Activated T-helper 9 cell treated with anti-CD3 and anti-CD28 coated beads, Interleukin-2, amount 50 U/mL, for 16 hours (primary cell): ENCODE data around the gene OLFM4.

Experiments
- DNase-seq: peaks from one replicate; pipeline ENCODE4 v3.0.0-alpha.2; 2020; ENCODE audit warnings: low read depth

Gene OLFM4

GRCh38 chr13:53068585-53069520 lies 40.2 kb downstream of the OLFM4 start:
- DNase-seq, result no peak

GRCh38 chr13:53069800-53070199 lies 41.2 kb downstream of the OLFM4 start:
- DNase-seq, result no peak

DNA sequence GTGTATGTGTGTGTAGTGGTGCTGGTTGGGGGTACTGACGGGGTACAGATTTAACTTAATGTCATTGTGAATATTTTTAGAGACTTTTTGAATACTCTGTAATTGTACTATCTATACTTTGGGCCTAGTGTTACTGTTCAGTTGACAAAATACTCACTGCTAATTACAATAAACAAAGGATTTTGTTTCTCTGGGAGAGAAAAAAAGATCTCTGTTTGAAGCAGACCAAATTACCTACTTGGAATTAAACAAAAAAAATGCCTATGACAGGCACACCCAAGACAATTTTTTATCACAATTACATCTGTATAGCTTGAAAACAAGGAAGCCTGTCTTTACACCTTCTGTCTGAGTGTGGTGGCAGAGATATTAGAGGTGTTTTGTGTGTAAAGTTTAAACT lies 45.1 kb downstream of the OLFM4 start:
- DNase-seq, result no peak

DNA sequence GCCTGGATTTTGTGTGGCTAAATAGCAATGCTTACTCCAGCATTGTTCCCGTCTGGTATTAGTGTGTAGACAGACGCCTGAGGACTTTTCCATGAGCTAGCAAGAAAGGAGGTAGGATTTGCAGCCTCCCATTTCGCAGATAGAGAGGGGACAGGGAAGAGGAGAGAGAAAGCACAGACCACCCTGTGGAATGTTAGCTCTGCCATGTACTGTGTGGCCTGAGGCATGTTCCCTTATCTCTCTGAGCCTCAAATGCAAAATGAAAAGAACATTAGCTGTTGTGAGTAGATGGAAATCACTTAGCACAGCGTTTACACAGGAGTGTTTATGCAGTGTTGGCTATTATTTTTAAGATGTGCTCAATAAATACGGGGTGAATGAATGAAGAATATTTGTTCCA lies 45.5 kb downstream of the OLFM4 start:
- no peak for DNase-seq

GRCh38 chr13:53075356-53076041 lies 46.9 kb downstream of the OLFM4 start:
- no peak for DNase-seq

GRCh38 chr13:53079691-53080090 lies 51.1 kb downstream of the OLFM4 start:
- no peak for DNase-seq

- DNase-seq, result no peak
Observed at GRCh38 chr13:53088871-53089270, 60.3 kb downstream of the OLFM4 start.

- no peak for DNase-seq
Observed at GRCh38 chr13:53089951-53090350, 61.3 kb downstream of the OLFM4 start.

DNA sequence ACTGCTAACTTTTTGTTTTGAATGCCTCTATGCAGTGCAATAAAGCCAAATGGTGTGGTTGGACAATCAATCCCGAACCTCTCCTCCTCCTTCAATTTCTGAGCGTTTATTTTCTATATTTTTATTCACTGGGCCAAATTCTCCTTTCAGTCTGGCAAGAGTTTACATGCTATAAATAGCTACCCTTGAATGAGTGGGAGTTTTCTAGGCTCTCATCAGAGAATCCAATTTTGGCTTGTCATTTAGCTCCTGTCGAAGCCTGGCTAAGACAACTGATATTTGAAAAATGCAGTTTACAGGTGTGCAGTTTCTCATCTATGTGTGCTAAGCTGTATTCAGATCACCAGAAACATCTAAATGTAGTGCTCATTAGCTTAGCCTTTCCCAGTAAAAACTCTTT lies 61.8 kb downstream of the OLFM4 start:
- no peak for DNase-seq

DNA sequence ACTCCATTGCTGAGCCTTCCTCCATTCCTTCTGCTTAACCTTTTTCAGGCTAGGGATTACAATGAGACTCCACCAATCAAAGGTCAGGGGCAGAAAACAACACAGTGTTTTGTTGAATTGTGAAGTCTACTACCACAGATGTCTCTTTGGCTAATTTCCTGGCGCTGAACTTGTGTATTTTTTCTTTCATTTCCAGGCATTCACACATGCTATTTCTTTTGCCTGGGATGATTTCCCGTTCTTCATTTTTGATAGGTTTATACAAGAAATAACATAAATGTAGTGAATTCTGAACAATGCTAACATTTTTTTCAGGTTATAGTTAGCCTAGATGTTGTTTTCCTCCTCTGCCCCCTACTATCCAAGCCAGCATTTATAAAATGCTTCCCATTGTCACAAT lies 64.3 kb downstream of the OLFM4 start:
- DNase-seq, result no peak

DNA sequence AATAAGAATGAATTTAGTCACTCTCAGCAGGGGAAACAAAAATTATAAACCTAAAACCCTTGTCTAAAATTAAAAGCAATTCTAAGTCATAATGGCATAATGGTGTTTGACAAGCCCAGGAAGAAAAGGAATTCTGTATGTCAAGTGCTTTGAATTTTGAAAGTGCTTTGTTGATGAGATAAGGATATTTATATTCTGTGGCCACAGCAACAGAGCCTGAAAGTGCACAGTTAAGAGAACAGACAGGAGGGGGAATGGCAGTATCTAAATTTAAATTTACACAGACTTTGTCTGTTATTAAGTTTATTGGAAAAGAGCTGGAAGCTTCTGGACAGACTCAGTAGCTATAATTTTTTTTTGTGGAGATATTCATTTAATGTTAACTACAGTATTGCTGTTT lies 69.8 kb downstream of the OLFM4 start:
- DNase-seq, result no peak

DNA sequence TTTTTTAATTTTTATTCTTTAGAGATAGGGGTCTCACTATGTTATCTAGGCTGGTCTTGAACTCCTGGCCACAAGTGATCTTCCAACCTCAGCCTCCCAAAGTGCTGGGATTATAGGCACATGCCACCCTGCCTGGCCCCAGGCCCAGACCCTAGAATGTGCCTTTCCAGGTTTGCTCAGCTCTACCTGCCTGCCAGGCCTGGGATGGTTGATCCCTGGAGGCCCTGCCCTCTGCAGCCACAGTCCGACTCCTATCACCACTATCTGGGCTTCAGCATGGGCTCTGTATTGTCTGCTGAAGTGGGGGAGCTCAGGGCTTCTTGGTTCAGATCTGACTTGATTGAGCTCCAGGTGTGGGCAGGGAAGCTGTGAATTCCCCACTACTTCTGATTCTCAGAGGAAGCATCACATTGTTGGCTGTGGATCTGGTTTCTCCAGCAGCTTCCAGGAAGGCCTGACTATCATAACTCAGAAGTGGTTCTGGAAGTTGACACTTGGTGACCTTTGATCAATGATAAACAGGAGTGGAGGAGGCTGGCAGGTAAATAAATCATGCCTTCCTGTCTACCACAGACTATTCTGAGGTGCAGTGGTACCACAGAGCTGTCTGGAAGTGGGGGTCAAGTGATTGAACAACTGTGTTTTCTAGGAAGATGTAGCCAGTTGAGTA lies 71.9 kb downstream of the OLFM4 start:
- no peak for DNase-seq
